ENCODE data around the gene TRHDE.

The TRHDE gene

GRCh38 chr12:72465940-72466630 is 193.9 kb downstream of the TRHDE start:
- DNase-seq, result no peak
- no peaks in the 10 kb centered on the region for H3K4me1 Mint-ChIP-seq
- H3K36me3 Mint-ChIP-seq, result no peaks in the 10 kb centered on the region
- H3K4me3 Mint-ChIP-seq, result no peak overlapping the region
- no peaks in the 10 kb centered on the region for H3K9me3 Mint-ChIP-seq
- CTCF ChIA-PET, result no interaction called here
- no peak overlapping the region for H3K27ac Mint-ChIP-seq
- no peaks in the 10 kb centered on the region for H3K27me3 Mint-ChIP-seq

- Mint-ChIP-seq H3K4me3 (no peak overlapping the region), H3K27ac (no peak overlapping the region), H3K27me3 (no peaks in the 10 kb centered on the region), H3K9me3 (no peaks in the 10 kb centered on the region), H3K4me1 (no peaks in the 10 kb centered on the region), H3K36me3 (no peaks in the 10 kb centered on the region)
- CTCF ChIA-PET, result no interaction called here
- no peak for DNase-seq
Measured at GRCh38 chr12:72467985-72468384, 195.8 kb downstream of the TRHDE start.

GRCh38 chr12:72468505-72468904 is 196.3 kb downstream of the TRHDE start:
- Mint-ChIP-seq H3K27me3 (no peaks in the 10 kb centered on the region), H3K9me3 (no peaks in the 10 kb centered on the region), H3K4me1 (no peaks in the 10 kb centered on the region), H3K36me3 (no peaks in the 10 kb centered on the region), H3K27ac (no peak overlapping the region), H3K4me3 (no peak overlapping the region)
- CTCF ChIA-PET, result no interaction called here
- no peak for DNase-seq

GRCh38 chr12:72471806-72472205 is 199.6 kb downstream of the TRHDE start:
- H3K4me3 Mint-ChIP-seq, result no peak overlapping the region
- DNase-seq, result no peak
- no peaks in the 10 kb centered on the region for H3K27me3 Mint-ChIP-seq

GRCh38 chr12:72472350-72472749 is 200.2 kb downstream of the TRHDE start:
- Mint-ChIP-seq H3K27me3 (no peaks in the 10 kb centered on the region), H3K36me3 (no peaks in the 10 kb centered on the region), H3K9me3 (no peaks in the 10 kb centered on the region), H3K4me1 (no peaks in the 10 kb centered on the region), H3K27ac (no peak overlapping the region), H3K4me3 (no peak overlapping the region)
- DNase-seq, result no peak
- CTCF ChIA-PET, result no interaction called here

More at GRCh38 chr12:72471806-72472205, 199.6 kb downstream of the TRHDE start:
- Mint-ChIP-seq H3K4me1 (no peaks in the 10 kb centered on the region), H3K9me3 (no peaks in the 10 kb centered on the region), H3K27ac (no peak overlapping the region), H3K36me3 (no peaks in the 10 kb centered on the region)
- CTCF ChIA-PET, result no interaction called here

GRCh38 chr12:72476301-72476700 is 204.1 kb downstream of the TRHDE start:
- Mint-ChIP-seq H3K4me1 (no peaks in the 10 kb centered on the region), H3K27ac (no peak overlapping the region), H3K36me3 (no peaks in the 10 kb centered on the region), H3K9me3 (no peaks in the 10 kb centered on the region), H3K27me3 (no peaks in the 10 kb centered on the region), H3K4me3 (no peak overlapping the region)
- CTCF ChIA-PET, result no interaction called here
- DNase-seq, result no peak

GRCh38 chr12:72485017-72485701 is 213.0 kb downstream of the TRHDE start:
- H3K4me1 Mint-ChIP-seq, result no peaks in the 10 kb centered on the region
- no peak overlapping the region for H3K27ac Mint-ChIP-seq
- H3K9me3 Mint-ChIP-seq, result peaks cover 6% of the 10 kb centered on the region
- no peak overlapping the region for H3K4me3 Mint-ChIP-seq
- CTCF ChIA-PET, result no interaction called here
- H3K27me3 Mint-ChIP-seq, result no peaks in the 10 kb centered on the region
- no peaks in the 10 kb centered on the region for H3K36me3 Mint-ChIP-seq
- DNase-seq, result no peak

- no peaks in the 10 kb centered on the region for H3K27me3 Mint-ChIP-seq
- DNase-seq, result no peak
- no peaks in the 10 kb centered on the region for H3K4me1 Mint-ChIP-seq
- no peaks in the 10 kb centered on the region for H3K36me3 Mint-ChIP-seq
- CTCF ChIA-PET, result interaction anchor here (0.7 to 1.2 kb wide), 2 partner anchors 8 to 91 kb away, joined by 3 read pairs; no protein-coding TSS in a partner anchor
- H3K4me3 Mint-ChIP-seq, result no peak overlapping the region
- peaks cover 3% of the 10 kb centered on the region for H3K9me3 Mint-ChIP-seq
- H3K27ac Mint-ChIP-seq, result no peak overlapping the region
Measured at GRCh38 chr12:72491426-72491825, 219.3 kb downstream of the TRHDE start.

- H3K27me3 Mint-ChIP-seq, result no peaks in the 10 kb centered on the region
- H3K27ac Mint-ChIP-seq, result no peak overlapping the region
- H3K36me3 Mint-ChIP-seq, result no peaks in the 10 kb centered on the region
- no peak for DNase-seq
- H3K4me1 Mint-ChIP-seq, result no peaks in the 10 kb centered on the region
- CTCF ChIA-PET, result no interaction called here
- no peak overlapping the region for H3K4me3 Mint-ChIP-seq
- H3K9me3 Mint-ChIP-seq, result no peaks in the 10 kb centered on the region
Measured at GRCh38 chr12:72493407-72493806, 221.2 kb downstream of the TRHDE start.

GRCh38 chr12:72498354-72498753 is 226.2 kb downstream of the TRHDE start:
- Mint-ChIP-seq H3K27me3 (no peaks in the 10 kb centered on the region), H3K4me1 (no peaks in the 10 kb centered on the region), H3K36me3 (no peaks in the 10 kb centered on the region), H3K27ac (no peak overlapping the region), H3K9me3 (no peaks in the 10 kb centered on the region), H3K4me3 (no peak overlapping the region)
- no peak for DNase-seq
- CTCF ChIA-PET, result no interaction called here

- no peaks in the 10 kb centered on the region for H3K27me3 Mint-ChIP-seq
- no peak overlapping the region for H3K4me3 Mint-ChIP-seq
- no peak overlapping the region for H3K27ac Mint-ChIP-seq
- H3K36me3 Mint-ChIP-seq, result no peaks in the 10 kb centered on the region
- DNase-seq, result no peak
- CTCF ChIA-PET, result no interaction called here
- no peaks in the 10 kb centered on the region for H3K9me3 Mint-ChIP-seq
- H3K4me1 Mint-ChIP-seq, result no peaks in the 10 kb centered on the region
Measured at GRCh38 chr12:72499244-72499643, 227.1 kb downstream of the TRHDE start.

- H3K36me3 Mint-ChIP-seq, result no peaks in the 10 kb centered on the region
- no peaks in the 10 kb centered on the region for H3K4me1 Mint-ChIP-seq
- CTCF ChIA-PET, result no interaction called here
- no peak overlapping the region for H3K27ac Mint-ChIP-seq
- H3K4me3 Mint-ChIP-seq, result no peak overlapping the region
- H3K27me3 Mint-ChIP-seq, result no peaks in the 10 kb centered on the region
- H3K9me3 Mint-ChIP-seq, result peaks cover 5% of the 10 kb centered on the region
- no peak for DNase-seq
Measured at GRCh38 chr12:72502546-72502945, 230.4 kb downstream of the TRHDE start.

GRCh38 chr12:72505227-72505626 is 233.1 kb downstream of the TRHDE start:
- Mint-ChIP-seq H3K9me3 (peaks cover 6% of the 10 kb centered on the region), H3K4me1 (no peaks in the 10 kb centered on the region), H3K4me3 (no peak overlapping the region), H3K27me3 (no peaks in the 10 kb centered on the region), H3K36me3 (no peaks in the 10 kb centered on the region), H3K27ac (no peak overlapping the region)
- CTCF ChIA-PET, result no interaction called here
- no peak for DNase-seq

- no peak for DNase-seq
- Mint-ChIP-seq H3K4me3 (no peak overlapping the region), H3K27ac (no peak overlapping the region), H3K9me3 (peaks cover 6% of the 10 kb centered on the region), H3K36me3 (no peaks in the 10 kb centered on the region), H3K27me3 (no peaks in the 10 kb centered on the region), H3K4me1 (no peaks in the 10 kb centered on the region)
- CTCF ChIA-PET, result no interaction called here
Measured at GRCh38 chr12:72509891-72510290, 237.7 kb downstream of the TRHDE start.

GRCh38 chr12:72510772-72511171 is 238.6 kb downstream of the TRHDE start:
- CTCF ChIA-PET, result no interaction called here
- Mint-ChIP-seq H3K27ac (no peak overlapping the region), H3K27me3 (no peaks in the 10 kb centered on the region), H3K9me3 (peaks cover 6% of the 10 kb centered on the region), H3K4me3 (no peak overlapping the region), H3K36me3 (no peaks in the 10 kb centered on the region), H3K4me1 (no peaks in the 10 kb centered on the region)
- DNase-seq, result no peak

All from activated naive CD4-positive, alpha-beta T cell treated with anti-CD3 and anti-CD28 coated beads, Interleukin-2, amount 10 ng/mL, durations not matched to agents 7 days and 5 days (primary cell).